HepG2 (cell line): Measurements from ENCODE around the gene VEZF1. TPM values are rescaled to one million over a fixed set of nuclear protein-coding genes. Genes with fewer than 3 reads are reported as not detected.

Experiments
- ARNT2 ChIP-seq: sonication (generic); formaldehyde crosslinking; IDR thresholded peaks from 2 replicates; pipeline ENCODE4 v1.8.0; 2022; ENCODE audit warnings: mild to moderate bottlenecking, low read depth, missing genetic modification reagents, moderate library complexity
- HMGXB3 ChIP-seq: sonication (generic); formaldehyde crosslinking; IDR thresholded peaks from 2 replicates; pipeline ENCODE4 v1.4.0; 2020; ENCODE audit warnings: missing genetic modification reagents, borderline replicate concordance
- HNRNPLL ChIP-seq: fragments of 200-400 bp; formaldehyde crosslinking; IDR thresholded peaks from 2 replicates; pipeline ENCODE4 v1.6.1; 2017; ENCODE audit warnings: mild to moderate bottlenecking, low read depth, low read length; ENCODE audit not compliant: poor library complexity, severe bottlenecking
- NCOR1 ChIP-seq: fragments of 200-600 bp; sonication (generic); IDR thresholded peaks from 2 replicates; pipeline ENCODE4 v1.7.0; 2017; ENCODE audit warnings: antibody characterized with exemption, low read length, borderline replicate concordance
- NFIB ChIP-seq: sonication (generic); formaldehyde crosslinking; IDR thresholded peaks from 2 replicates; pipeline ENCODE4 v1.9.0; 2021; ENCODE audit warnings: missing genetic modification reagents, mild to moderate bottlenecking, borderline replicate concordance
- RBM39 ChIP-seq: fragments of 200-400 bp; formaldehyde crosslinking; IDR thresholded peaks from one replicate; pipeline ENCODE4 v1.6.1; 2018; ENCODE audit warnings: antibody characterized with exemption, mild to moderate bottlenecking, low read depth, low read length; ENCODE audit not compliant: poor library complexity, severe bottlenecking
- SIN3B ChIP-seq: fragments of 150-350 bp; IDR thresholded peaks from 2 replicates; pipeline ENCODE4 v1.6.1; 2014; ENCODE audit warnings: low read length
- TARDBP ChIP-seq: sonication (generic); formaldehyde crosslinking; IDR thresholded peaks from 2 replicates; pipeline ENCODE4 v1.8.0; 2022; ENCODE audit warnings: mild to moderate bottlenecking, missing genetic modification reagents
- ZNF383 ChIP-seq: sonication (generic); formaldehyde crosslinking; IDR thresholded peaks from 2 replicates; pipeline ENCODE4 v1.4.0; 2020; ENCODE audit warnings: missing genetic modification reagents, mild to moderate bottlenecking, borderline replicate concordance
- ZNF562 ChIP-seq: sonication (generic); formaldehyde crosslinking; IDR thresholded peaks from 2 replicates; pipeline ENCODE4 v1.8.0; 2022; ENCODE audit warnings: missing genetic modification reagents, borderline replicate concordance
- ZNF678 ChIP-seq: sonication (generic); formaldehyde crosslinking; IDR thresholded peaks from 2 replicates; pipeline ENCODE4 v1.4.0; 2020; ENCODE audit warnings: mild to moderate bottlenecking, missing genetic modification reagents
- polyA plus RNA-seq, 8 experiments: library from polyadenylated mRNA; depleted of rRNA in 3 of 8; stranded (reverse) in 7 of 8; unstranded in 1 of 8; fragments of >200 nt; fragmentation: Illumina TruSeq in 4 of 8; extraction: Trizol in 4 of 8; gene quantifications; 2 replicates each; pipeline versions ENCODE4 v1.2.1 to v1.2.3, GENCODE V29; 2011 to 2016; ENCODE audit warnings: low read depth in 4 of 8, missing spikeins in 1 of 8, mixed read lengths in 1 of 8; ENCODE audit not compliant: insufficient read depth in 1 of 8
- total RNA-seq, 5 experiments: library from RNA; depleted of rRNA; stranded (reverse); fragments of >200 nt; fragmentation: Illumina TruSeq; extraction: Trizol; gene quantifications; 2 replicates each; pipeline ENCODE4 v1.2.3, GENCODE V29; 2016; ENCODE audit warnings: low read depth in 1 of 5
- TF ChIP-seq, protein P1 (sequence below): sonication (generic); formaldehyde crosslinking; IDR thresholded peaks from 2 replicates; pipeline ENCODE4 v1.4.0; 2020; ENCODE audit warnings: mild to moderate bottlenecking, low read depth, missing genetic modification reagents
- TF ChIP-seq, protein P2 (sequence below): IDR thresholded peaks from 2 replicates; pipeline ENCODE4 v1.6.1; 2012; ENCODE audit warnings: low read depth, low read length, improper control_type of control experiment
- TF ChIP-seq, protein P3 (sequence below): sonication (generic); formaldehyde crosslinking; IDR thresholded peaks from 2 replicates; pipeline ENCODE4 v1.4.0; 2020; ENCODE audit warnings: missing genetic modification reagents

Gene VEZF1
- total and polyA plus RNA-seq, 2 of the 13 experiments (the other 11 are each of a cell fraction or from before 2014, with no cell fraction given) = 45.9 to 49.7 TPM

DNA sequence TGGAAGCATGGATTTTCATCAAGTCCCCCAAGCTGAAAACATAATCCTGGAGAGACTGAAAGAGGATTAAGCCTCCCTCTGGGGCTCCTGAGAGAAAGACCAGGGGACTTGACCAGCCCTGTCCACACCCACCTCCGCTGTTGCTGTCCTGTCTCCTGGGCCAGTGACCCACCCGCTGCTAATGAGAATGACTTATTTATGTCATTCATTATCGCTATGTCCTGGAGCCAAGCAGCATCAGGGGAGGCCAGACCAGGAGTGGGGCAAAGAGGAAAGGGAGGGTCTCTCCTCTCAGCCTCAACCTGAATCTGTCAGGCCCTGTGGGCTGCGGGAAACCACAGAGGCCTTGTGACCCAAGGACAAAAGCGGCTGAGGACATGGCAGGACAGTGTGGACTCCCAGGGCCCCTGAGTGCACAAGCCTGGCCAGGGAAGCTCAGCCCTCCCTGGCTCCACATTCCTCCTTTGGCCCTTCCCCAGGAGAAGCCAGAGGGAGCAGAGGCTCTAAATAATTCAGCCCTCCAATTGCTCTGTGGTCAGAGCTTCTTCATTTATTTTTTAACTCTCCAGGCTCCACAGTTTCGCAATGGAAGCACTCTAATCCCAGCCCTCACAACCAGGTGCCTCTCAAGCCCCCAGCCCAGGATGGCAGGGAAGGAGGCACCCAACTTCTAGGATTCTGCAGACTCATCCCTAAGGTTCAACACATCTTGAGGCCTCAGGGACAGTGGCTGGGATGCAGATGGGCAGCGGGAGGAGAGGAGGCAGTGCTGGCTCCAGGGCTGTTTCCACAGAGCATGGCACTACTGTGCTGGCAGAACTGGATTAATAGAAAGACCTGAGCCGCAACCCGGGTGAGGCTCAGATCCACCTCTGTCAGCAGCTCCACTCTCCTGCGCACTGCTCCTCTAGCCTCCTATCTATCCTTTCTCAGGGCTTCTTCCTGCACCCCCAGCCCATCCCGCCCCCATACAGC lies 51.9 kb downstream of the VEZF1 start (continued):
- no peak for TF ChIP-seq HMGXB3
- TF ChIP-seq, protein P1, sequence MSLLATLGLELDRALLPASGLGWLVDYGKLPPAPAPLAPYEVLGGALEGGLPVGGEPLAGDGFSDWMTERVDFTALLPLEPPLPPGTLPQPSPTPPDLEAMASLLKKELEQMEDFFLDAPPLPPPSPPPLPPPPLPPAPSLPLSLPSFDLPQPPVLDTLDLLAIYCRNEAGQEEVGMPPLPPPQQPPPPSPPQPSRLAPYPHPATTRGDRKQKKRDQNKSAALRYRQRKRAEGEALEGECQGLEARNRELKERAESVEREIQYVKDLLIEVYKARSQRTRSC (CRISPR knock-in tag) = no peak
- TF ChIP-seq ZNF562 (CRISPR knock-in tag) = no peak
- TF ChIP-seq ARNT2 (CRISPR knock-in tag) = 0 out of 2 replicates have a peak, but pooled peaks have one; percentile 57
- TF ChIP-seq, protein P2, sequence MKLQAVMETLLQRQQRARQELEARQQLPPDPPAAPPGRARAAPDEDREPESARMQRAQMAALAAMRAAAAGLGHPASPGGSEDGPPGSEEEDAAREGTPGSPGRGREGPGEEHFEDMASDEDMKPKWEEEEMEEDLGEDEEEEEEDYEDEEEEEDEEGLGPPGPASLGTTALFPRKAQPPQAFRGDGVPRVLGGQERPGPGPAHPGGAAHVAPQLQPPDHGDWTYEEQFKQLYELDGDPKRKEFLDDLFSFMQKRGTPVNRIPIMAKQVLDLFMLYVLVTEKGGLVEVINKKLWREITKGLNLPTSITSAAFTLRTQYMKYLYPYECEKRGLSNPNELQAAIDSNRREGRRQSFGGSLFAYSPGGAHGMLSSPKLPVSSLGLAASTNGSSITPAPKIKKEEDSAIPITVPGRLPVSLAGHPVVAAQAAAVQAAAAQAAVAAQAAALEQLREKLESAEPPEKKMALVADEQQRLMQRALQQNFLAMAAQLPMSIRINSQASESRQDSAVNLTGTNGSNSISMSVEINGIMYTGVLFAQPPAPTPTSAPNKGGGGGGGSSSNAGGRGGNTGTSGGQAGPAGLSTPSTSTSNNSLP = no peak
- no peak for TF ChIP-seq TARDBP (CRISPR knock-in tag)
- TF ChIP-seq HNRNPLL = no peak
- TF ChIP-seq ZNF383 (CRISPR knock-in tag) = no peak
- TF ChIP-seq SIN3B = 0 out of 2 replicates have a peak, but pooled peaks have one; percentile 21
- TF ChIP-seq, protein P3, sequence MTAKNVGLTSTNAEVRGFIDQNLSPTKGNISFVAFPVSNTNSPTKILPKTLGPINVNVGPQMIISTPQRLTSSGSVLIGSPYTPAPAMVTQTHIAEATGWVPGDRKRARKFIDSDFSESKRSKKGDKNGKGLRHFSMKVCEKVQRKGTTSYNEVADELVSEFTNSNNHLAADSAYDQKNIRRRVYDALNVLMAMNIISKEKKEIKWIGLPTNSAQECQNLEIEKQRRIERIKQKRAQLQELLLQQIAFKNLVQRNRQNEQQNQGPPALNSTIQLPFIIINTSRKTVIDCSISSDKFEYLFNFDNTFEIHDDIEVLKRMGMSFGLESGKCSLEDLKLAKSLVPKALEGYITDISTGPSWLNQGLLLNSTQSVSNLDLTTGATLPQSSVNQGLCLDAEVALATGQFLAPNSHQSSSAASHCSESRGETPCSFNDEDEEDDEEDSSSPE (CRISPR knock-in tag) = no peak; the same call in 1 of the 2 replicates
- peak; percentile 20; the same call in 1 of the 2 replicates for TF ChIP-seq NCOR1
- no peak for TF ChIP-seq ZNF678 (CRISPR knock-in tag)
- TF ChIP-seq NFIB = no peak
- no peak for TF ChIP-seq RBM39
